HepG2 (cell line): ENCODE data around the gene ZDHHC8. TPM values are rescaled to one million over a fixed set of nuclear protein-coding genes. Genes with fewer than 3 reads are reported as not detected.

Experiments used
- ATAC-seq: fragments of 200-7000 bp; cut with Tn5 transposase; 3 replicates; pipeline ENCODE4 v1.9.1; 2020; ENCODE audit warnings: mild to moderate bottlenecking, moderate library complexity
- BruUV-seq: library from RNA; stranded (reverse); fragments of 400-500 nt; replicated peaks from 2 replicates; lab custom pipeline; 2021; lab: Mats Ljungman, UMichigan
- CTCF ChIA-PET: fragments of 300-600 bp; formaldehyde crosslinking; extraction: SDS; loops from one replicate; lab custom pipeline; 2021; ENCODE audit warnings: low total read pairs, inconsistent platforms, low intra/inter-chr PET ratio; lab: Yijun Ruan, JAX
- POLR2A ChIA-PET: fragments of 350-600 bp; sonication (Branson Sonifier 250); formaldehyde crosslinking; loops from one replicate; lab custom pipeline; 2020; ENCODE audit warnings: antibody characterized with exemption, inconsistent platforms; lab: Yijun Ruan, JAX
- DNase-seq: peaks from one replicate; pipeline ENCODE4 v3.0.0-alpha.2; 2015; ENCODE audit warnings: low spot score
- FAIRE-seq: peaks from 3 replicates; lab custom pipeline; 2011; peaks lifted over from hg19 to GRCh38; lab: Jason Lieb, UNC
- H2AFZ ChIP-seq: one replicate; pipeline ENCODE4 v1.6.1; 2011; ENCODE audit warnings: low read length, inconsistent platforms
- H3K27ac ChIP-seq: fragments of 300-600 bp; 3 replicates; pipeline ENCODE4 v1.8.0; 2011; ENCODE audit warnings: mixed run types, mild to moderate bottlenecking, mixed read lengths, low read length, inconsistent platforms; ENCODE audit not compliant: insufficient read depth; ENCODE audit errors: extremely low read length
- H3K27me3 ChIP-seq, 2 experiments: fragments of 200-600 bp in 1 of 2; 2 replicates in 1 of 2; 3 replicates in 1 of 2; pipeline versions ENCODE4 v1.6.0 to v1.8.0; 2011; ENCODE audit warnings: low read length in 2 of 2, mild to moderate bottlenecking in 2 of 2, moderate library complexity in 2 of 2, inconsistent platforms in 1 of 2; ENCODE audit not compliant: insufficient read depth in 2 of 2, control insufficient read depth in 1 of 2
- H3K36me3 ChIP-seq, 2 experiments: fragments of 200-600 bp in 1 of 2; replicated peaks in 1 of 2; 2 replicates in 1 of 2; 3 replicates in 1 of 2; pipeline versions ENCODE4 v1.5.1 to v1.8.0; 2011; ENCODE audit warnings: low read length in 2 of 2, inconsistent platforms in 1 of 2; ENCODE audit not compliant: insufficient read depth in 2 of 2, control insufficient read depth in 1 of 2
- H3K4me1 ChIP-seq: 2 replicates; pipeline ENCODE4 v1.5.1; 2012; ENCODE audit warnings: low read length, inconsistent platforms; ENCODE audit not compliant: insufficient read depth
- H3K4me2 ChIP-seq: 2 replicates; pipeline ENCODE4 v1.6.0; 2011; ENCODE audit warnings: low read depth, low read length, inconsistent platforms
- H3K4me3 ChIP-seq, 3 experiments: fragments of 200-600 bp in 1 of 3; sonication (generic), shearing (Covaris generic) in 1 of 3; replicated peaks in 1 of 3; 2 replicates each; pipeline ENCODE4 v1.5.1; 2011 to 2016; ENCODE audit warnings: low read length in 3 of 3, inconsistent platforms in 2 of 3, low read depth in 2 of 3, mild to moderate bottlenecking in 2 of 3, control low read depth in 1 of 3, mixed read lengths in 1 of 3; ENCODE audit not compliant: insufficient read depth in 1 of 3
- H3K79me2 ChIP-seq: one replicate; pipeline ENCODE4 v1.6.1; 2011; ENCODE audit warnings: low read length, inconsistent platforms; ENCODE audit not compliant: insufficient read depth
- H3K9ac ChIP-seq: 2 replicates; pipeline ENCODE4 v1.6.0; 2011; ENCODE audit warnings: mild to moderate bottlenecking, low read depth, low read length, inconsistent platforms; ENCODE audit not compliant: insufficient read depth
- H3K9me3 ChIP-seq: 2 replicates; pipeline ENCODE4 v1.5.1; 2012; ENCODE audit warnings: mild to moderate bottlenecking, low read length
- H4K20me1 ChIP-seq: 2 replicates; pipeline ENCODE4 v1.6.0; 2011; ENCODE audit warnings: inconsistent platforms, mild to moderate bottlenecking, low read length, moderate library complexity; ENCODE audit not compliant: insufficient read depth
- CEBPZ ChIP-seq: IDR thresholded peaks from 2 replicates; pipeline ENCODE4 v1.6.1; 2012; ENCODE audit warnings: low read length, improper control_type of control experiment
- DR1 ChIP-seq: sonication (generic); formaldehyde crosslinking; IDR thresholded peaks from 2 replicates; pipeline ENCODE4 v1.8.0; 2021; ENCODE audit warnings: mild to moderate bottlenecking, missing genetic modification reagents, inconsistent platforms
- ESRRA ChIP-seq: sonication (generic); formaldehyde crosslinking; IDR thresholded peaks from 2 replicates; pipeline ENCODE4 v1.5.1; 2020; ENCODE audit warnings: mild to moderate bottlenecking, low read depth, missing genetic modification reagents
- NR2F6 ChIP-seq, 2 experiments: IDR thresholded peaks; 2 replicates each; pipeline ENCODE4 v1.6.1; 2016; ENCODE audit warnings: antibody characterized with exemption in 1 of 2, mild to moderate bottlenecking in 1 of 2
- PAWR ChIP-seq: sonication (generic); formaldehyde crosslinking; IDR thresholded peaks from 2 replicates; pipeline ENCODE4 v1.4.0; 2020; ENCODE audit warnings: missing genetic modification reagents, mild to moderate bottlenecking, borderline replicate concordance
- RFX3 ChIP-seq: IDR thresholded peaks from 2 replicates; pipeline ENCODE4 v1.6.1; 2016; ENCODE audit warnings: missing biosample characterization, missing genetic modification reagents
- RXRB ChIP-seq: IDR thresholded peaks from 2 replicates; pipeline ENCODE4 v1.6.1; 2016; ENCODE audit warnings: borderline replicate concordance, missing genetic modification reagents, missing compliant biosample characterization
- SETDB1 ChIP-seq: sonication (generic); formaldehyde crosslinking; IDR thresholded peaks from 2 replicates; pipeline ENCODE4 v1.5.1; 2020; ENCODE audit warnings: missing genetic modification reagents, mild to moderate bottlenecking, borderline replicate concordance
- SOX6 ChIP-seq, 2 experiments: fragments of 450-650 bp in 1 of 2; sonication (generic) in 1 of 2; formaldehyde crosslinking in 1 of 2; IDR thresholded peaks; 2 replicates each; pipeline versions ENCODE4 v1.4.0 to v1.6.1; 2017 to 2020; ENCODE audit warnings: antibody characterized with exemption in 1 of 2, mild to moderate bottlenecking in 1 of 2, missing genetic modification reagents in 1 of 2
- THAP8 ChIP-seq: sonication (generic); formaldehyde crosslinking; IDR thresholded peaks from 2 replicates; pipeline ENCODE4 v1.5.1; 2020; ENCODE audit warnings: missing genetic modification reagents, mild to moderate bottlenecking, borderline replicate concordance
- ZEB1 ChIP-seq: IDR thresholded peaks from 2 replicates; pipeline ENCODE4 v1.6.1; 2012; ENCODE audit warnings: mild to moderate bottlenecking, low read depth, inconsistent platforms; ENCODE audit not compliant: insufficient replicate concordance
- ZNF704 ChIP-seq: sonication (generic); formaldehyde crosslinking; IDR thresholded peaks from 2 replicates; pipeline ENCODE4 v1.8.1; 2023; ENCODE audit warnings: mild to moderate bottlenecking, inconsistent platforms, moderate library complexity, missing genetic modification reagents, borderline replicate concordance
- WGBS: methylation state at CpG from one replicate; pipeline ENCODE4 v1.1.6; 2017; ENCODE audit warnings: low lambda C conversion rate; 5-methylcytosine and 5-hydroxymethylcytosine counted together
- in situ Hi-C: cut with HindIII; loops from 2 replicates; pipeline ENCODE4 v1.10.0; 2017; ENCODE audit warnings: low pct_unique_long_range_greater_than_20kb; ENCODE audit not compliant: extremely low pct_ligation_motif_present
- intact Hi-C: fragments of 100-400 bp; cut with micrococcal nuclease; formaldehyde crosslinking; loops from one replicate; pipeline ENCODE4 v1.10.0; 2022; ENCODE audit not compliant: unreplicated experiment
- polyA plus RNA-seq, 8 experiments: library from polyadenylated mRNA; depleted of rRNA in 3 of 8; stranded (reverse) in 7 of 8; unstranded in 1 of 8; fragments of >200 nt; fragmentation: Illumina TruSeq in 4 of 8; extraction: Trizol in 4 of 8; gene quantifications; 2 replicates each; pipeline versions ENCODE4 v1.2.1 to v1.2.3, GENCODE V29; 2011 to 2016; ENCODE audit warnings: low read depth in 4 of 8, missing spikeins in 1 of 8, mixed read lengths in 1 of 8; ENCODE audit not compliant: insufficient read depth in 1 of 8
- total RNA-seq, 5 experiments: library from RNA; depleted of rRNA; stranded (reverse); fragments of >200 nt; fragmentation: Illumina TruSeq; extraction: Trizol; gene quantifications; 2 replicates each; pipeline ENCODE4 v1.2.3, GENCODE V29; 2016; ENCODE audit warnings: low read depth in 1 of 5

ZDHHC8 gene
- total and polyA plus RNA-seq, 2 of the 13 experiments (the other 11 are each of a cell fraction or from before 2014, with no cell fraction given) = 7.5 to 21.3 TPM

- Histone ChIP-seq H3K4me2 (peak overlapping the region; percentile 65), H3K9me3 (no peaks in the 10 kb centered on the region), H3K9ac (peak overlapping the region; percentile 57; the same call in 1 of the 2 replicates), H2AFZ (no peak overlapping the region), H3K79me2 (peaks cover 64% of the 10 kb centered on the region), H3K27ac (peak overlapping the region; percentile 61), H3K4me1 (peaks cover 47% of the 10 kb centered on the region), H3K27me3 (no peaks in the 10 kb centered on the region; a peak in 1 of 5 replicates), H3K36me3 (peaks cover 40 to 51% of the 10 kb centered on the region in 2 experiments), H3K4me3 (peak overlapping the region in 1 of 3 experiments; percentile 44; a peak in 2 of 6 replicates), H4K20me1 (peaks cover 15% of the 10 kb centered on the region; the same call in 1 of the 2 replicates)
- in situ Hi-C loops (no loop called here), intact Hi-C loops (loop anchor here (5.0 kb wide), 1 partner anchor 33 kb away; the partner anchor contains the start of genes RANBP1 and TRMT2A)
- ATAC-seq = peak; percentile 67
- ChIA-PET POLR2A (no interaction called here), CTCF (no interaction called here)
- peak; percentile 8 for FAIRE-seq
- peak; percentile 50 for DNase-seq
- WGBS = 41% methylated on average over 19 of the region's 23 CpGs
- no TSS peak for BruUV-seq
- TF ChIP-seq PAWR (no peak), RXRB (CRISPR knock-in tag) (peak; percentile 31; the same call in 1 of the 2 replicates), CEBPZ (no peak), ZNF704 (CRISPR knock-in tag) (no peak), ESRRA (0 out of 2 replicates have a peak, but pooled peaks have one; percentile 28), SETDB1 (CRISPR knock-in tag) (no peak), ZEB1 (no peak), DR1 (CRISPR knock-in tag) (no peak), NR2F6 (IDR thresholded peaks at IDR 0.05) (peak; percentile 80), NR2F6 (CRISPR knock-in tag; IDR thresholded peaks at IDR 0.05) (peak; percentile 89), SOX6 (IDR thresholded peaks at IDR 0.05) (no peak), SOX6 (CRISPR knock-in tag; IDR thresholded peaks at IDR 0.05) (peak; percentile 31; the same call in 1 of the 2 replicates), THAP8 (CRISPR knock-in tag) (no peak), RFX3 (no peak)
Observed at GRCh38 chr22:20084547-20085413, 46.8 kb upstream of the ZDHHC8 start.
